Common myeloid progenitor, CD34-positive (primary cell): ENCODE data around the gene SHFL.

Experiments used
- CTCF ChIA-PET: fragments of 350-600 bp; sonication (Branson Sonifier 250); formaldehyde crosslinking; loops from one replicate; lab custom pipeline; 2021; ENCODE audit warnings: antibody characterized with exemption; lab: Charles Lee
- POLR2A ChIA-PET: fragments of 350-600 bp; sonication (Branson Sonifier 250); formaldehyde crosslinking; loops from one replicate; lab custom pipeline; 2021; ENCODE audit warnings: antibody characterized with exemption; lab: Charles Lee
- DNase-seq, 3 donors: peaks; one replicate each; pipeline versions ENCODE4 v3.0.0 to v3.0.0-alpha.2; 2013
- H3K27ac ChIP-seq, 2 experiments: 1 replicate in 1 of 2; 2 replicates in 1 of 2; pipeline ENCODE4 v1.7.0; 2013; ENCODE audit warnings: inconsistent platforms in 2 of 2, low read length in 2 of 2, mild to moderate bottlenecking in 2 of 2, low read depth in 1 of 2, moderate library complexity in 1 of 2; ENCODE audit not compliant: severe bottlenecking in 2 of 2, insufficient read depth in 1 of 2, poor library complexity in 1 of 2
- H3K27me3 ChIP-seq, 5 experiments: replicated peaks in 2 of 5; 1 replicate in 3 of 5; 2 replicates in 2 of 5; pipeline versions ENCODE4 v1.6.1 to v1.7.0; 2013; ENCODE audit warnings: low read length in 4 of 5, mild to moderate bottlenecking in 2 of 5, moderate library complexity in 2 of 5, inconsistent platforms in 1 of 5; ENCODE audit not compliant: insufficient read depth in 5 of 5, control insufficient read depth in 4 of 5
- H3K36me3 ChIP-seq, 4 experiments: 1 replicate in 2 of 4; 2 replicates in 2 of 4; pipeline versions ENCODE4 v1.6.1 to v1.7.0; 2013; ENCODE audit warnings: low read length in 3 of 4, control low read depth in 1 of 4, mild to moderate bottlenecking in 1 of 4; ENCODE audit not compliant: control insufficient read depth in 4 of 4, insufficient read depth in 4 of 4
- H3K4me1 ChIP-seq, 4 experiments: 1 replicate in 3 of 4; 2 replicates in 1 of 4; pipeline versions ENCODE4 v1.6.1 to v1.7.1; 2013; ENCODE audit warnings: low read length in 3 of 4, mild to moderate bottlenecking in 3 of 4, control low read depth in 1 of 4, inconsistent platforms in 1 of 4, moderate library complexity in 1 of 4; ENCODE audit not compliant: control insufficient read depth in 4 of 4, insufficient read depth in 4 of 4; ENCODE audit errors: control extremely low read depth in 1 of 4
- H3K4me3 ChIP-seq, 7 experiments: 1 replicate in 4 of 7; 2 replicates in 3 of 7; pipeline versions ENCODE4 v1.5.1 to v1.7.0; 2013; ENCODE audit warnings: mild to moderate bottlenecking in 7 of 7, low read length in 6 of 7, moderate library complexity in 6 of 7, inconsistent platforms in 2 of 7, low read depth in 2 of 7, control low read depth in 1 of 7; ENCODE audit not compliant: insufficient read depth in 4 of 7, control insufficient read depth in 1 of 7; ENCODE audit errors: extremely low read depth in 1 of 7
- H3K9me3 ChIP-seq, 5 experiments: 1 replicate in 4 of 5; 2 replicates in 1 of 5; pipeline versions ENCODE4 v1.6.1 to v1.7.1; 2013; ENCODE audit warnings: low read length in 4 of 5, mild to moderate bottlenecking in 2 of 5, inconsistent platforms in 1 of 5, low read depth in 1 of 5, moderate library complexity in 1 of 5; ENCODE audit not compliant: control insufficient read depth in 4 of 5, insufficient read depth in 2 of 5; ENCODE audit errors: control extremely low read depth in 1 of 5
- WGBS: methylation state at CpG from one replicate; pipeline ENCODE4 v1.1.5; 2013; ENCODE audit not compliant: insufficient coverage; 5-methylcytosine and 5-hydroxymethylcytosine counted together

Gene SHFL

GRCh38 chr19:10070730-10071446, 15.2 kb upstream of the SHFL start:
- no peak for DNase-seq
- no peak overlapping the region for H3K4me3 ChIP-seq
- WGBS, result 79% methylated on average over 20 of the region's 22 CpGs
- H3K4me1 ChIP-seq, result no peaks in the 10 kb centered on the region
- no peak overlapping the region for H3K27ac ChIP-seq
- H3K9me3 ChIP-seq, result peaks cover 0 to 11% (median 5%) of the 10 kb centered on the region in 5 experiments
- H3K27me3 ChIP-seq, result peaks cover 0 to 7% (median 0%) of the 10 kb centered on the region in 5 experiments
- ChIA-PET POLR2A (no interaction called here), CTCF (interaction anchor here (1.4 kb wide), 1 partner anchor 140 kb away, joined by 3 read pairs; no protein-coding TSS in a partner anchor)
- H3K36me3 ChIP-seq, result no peaks in the 10 kb centered on the region

GRCh38 chr19:10074153-10074552, 12.0 kb upstream of the SHFL start:
- Histone ChIP-seq H3K27ac (no peak overlapping the region), H3K27me3 (peaks cover 0 to 4% (median 0%) of the 10 kb centered on the region in 5 experiments), H3K4me1 (no peaks in the 10 kb centered on the region), H3K9me3 (peaks cover 0 to 11% (median 8%) of the 10 kb centered on the region in 5 experiments), H3K4me3 (no peak overlapping the region), H3K36me3 (no peaks in the 10 kb centered on the region)
- 78% methylated on average over 2 of the region's 2 CpGs for whole genome bisulfite sequencing
- POLR2A ChIA-PET, result no interaction called here
- CTCF ChIA-PET, result no interaction called here
- DNase-seq, result peak; percentile 38 to 66 (median 65)

- POLR2A ChIA-PET, result no interaction called here
- CTCF ChIA-PET, result no interaction called here
- no peak overlapping the region for H3K4me3 ChIP-seq
- peaks cover 0 to 4% (median 0%) of the 10 kb centered on the region in 5 experiments for H3K27me3 ChIP-seq
- no peak for DNase-seq
- no peaks in the 10 kb centered on the region for H3K4me1 ChIP-seq
- H3K27ac ChIP-seq, result no peak overlapping the region
- WGBS, result 91% methylated on average over 6 of the region's 6 CpGs
- no peaks in the 10 kb centered on the region for H3K36me3 ChIP-seq
- H3K9me3 ChIP-seq, result peaks cover 0 to 11% (median 8%) of the 10 kb centered on the region in 5 experiments
Measured at GRCh38 chr19:10076535-10076934, 9.6 kb upstream of the SHFL start.

GRCh38 chr19:10078329-10078728, 7.8 kb upstream of the SHFL start:
- POLR2A ChIA-PET, result no interaction called here
- Histone ChIP-seq H3K36me3 (no peaks in the 10 kb centered on the region), H3K4me3 (no peak overlapping the region), H3K27ac (no peak overlapping the region), H3K9me3 (peaks cover 0 to 11% (median 8%) of the 10 kb centered on the region in 5 experiments), H3K27me3 (peaks cover 0 to 5% (median 0%) of the 10 kb centered on the region in 5 experiments), H3K4me1 (no peaks in the 10 kb centered on the region)
- WGBS, result 91% methylated on average over 4 of the region's 8 CpGs
- CTCF ChIA-PET, result no interaction called here
- no peak for DNase-seq

GRCh38 chr19:10079031-10079453, 7.1 kb upstream of the SHFL start:
- 96% methylated on average over 6 of the region's 7 CpGs for WGBS
- Histone ChIP-seq H3K27ac (no peak overlapping the region), H3K4me3 (no peak overlapping the region), H3K27me3 (peaks cover 0 to 5% (median 0%) of the 10 kb centered on the region in 5 experiments), H3K9me3 (peaks cover 0 to 6% (median 3%) of the 10 kb centered on the region in 5 experiments), H3K36me3 (no peaks in the 10 kb centered on the region), H3K4me1 (no peaks in the 10 kb centered on the region)
- ChIA-PET CTCF (no interaction called here), POLR2A (no interaction called here)
- DNase-seq, result no peak

GRCh38 chr19:10083911-10084310, 2.2 kb upstream of the SHFL start:
- ChIA-PET CTCF (interaction anchor here (0.8 to 1.1 kb wide), 2 partner anchors 20 to 152 kb away, joined by 3 read pairs; no protein-coding TSS in a partner anchor), POLR2A (no interaction called here)
- Histone ChIP-seq H3K36me3 (peaks cover 0 to under 1% (median 0%) of the 10 kb centered on the region in 4 experiments), H3K27ac (no peak overlapping the region), H3K4me1 (peaks cover 0 to 17% (median 7%) of the 10 kb centered on the region in 4 experiments), H3K4me3 (no peak overlapping the region), H3K9me3 (no peaks in the 10 kb centered on the region), H3K27me3 (peaks cover 0 to 2% (median 0%) of the 10 kb centered on the region in 5 experiments)
- no peak for DNase-seq
- 82% methylated on average over 8 of the region's 9 CpGs for WGBS

- 84% methylated on average over 3 of the region's 3 CpGs for WGBS
- Histone ChIP-seq H3K4me3 (no peak overlapping the region), H3K27me3 (peaks cover 0 to 2% (median 0%) of the 10 kb centered on the region in 5 experiments), H3K9me3 (no peaks in the 10 kb centered on the region), H3K36me3 (peaks cover 0 to 9% (median 7%) of the 10 kb centered on the region in 4 experiments), H3K4me1 (peaks cover 0 to 17% (median 7%) of the 10 kb centered on the region in 4 experiments), H3K27ac (no peak overlapping the region)
- DNase-seq, result no peak
- ChIA-PET POLR2A (no interaction called here), CTCF (no interaction called here)
Measured at GRCh38 chr19:10084803-10085202, 1.3 kb upstream of the SHFL start.
